GM21529 (cell line): ENCODE measurements around the gene CFAP53.
A peak's percentile ranks its signal among the peaks of the same experiment; 100 is the strongest.

ENCODE experiments used
- ATAC-seq: cut with Tn5 transposase; IDR thresholded peaks from one replicate; pipeline ENCODE4 v1.9.1; 2021; ENCODE audit not compliant: unreplicated experiment

CFAP53 gene

GRCh38 chr18:50287441-50288347, 21.4 kb upstream of the CFAP53 start, which contains the start of gene CXXC1:
Gene CXXC1, minus strand, starts transcription at chr18:50287692. Its CDS starts 103 bp downstream, at chr18:50287589.
- peak; percentile 88 for ATAC-seq

GRCh38 chr18:50287028-50287440, 20.7 kb upstream of the CFAP53 start:
- ATAC-seq, result no peak

GRCh38 chr18:50286391-50287027, 20.2 kb upstream of the CFAP53 start:
- no peak for ATAC-seq

DNA sequence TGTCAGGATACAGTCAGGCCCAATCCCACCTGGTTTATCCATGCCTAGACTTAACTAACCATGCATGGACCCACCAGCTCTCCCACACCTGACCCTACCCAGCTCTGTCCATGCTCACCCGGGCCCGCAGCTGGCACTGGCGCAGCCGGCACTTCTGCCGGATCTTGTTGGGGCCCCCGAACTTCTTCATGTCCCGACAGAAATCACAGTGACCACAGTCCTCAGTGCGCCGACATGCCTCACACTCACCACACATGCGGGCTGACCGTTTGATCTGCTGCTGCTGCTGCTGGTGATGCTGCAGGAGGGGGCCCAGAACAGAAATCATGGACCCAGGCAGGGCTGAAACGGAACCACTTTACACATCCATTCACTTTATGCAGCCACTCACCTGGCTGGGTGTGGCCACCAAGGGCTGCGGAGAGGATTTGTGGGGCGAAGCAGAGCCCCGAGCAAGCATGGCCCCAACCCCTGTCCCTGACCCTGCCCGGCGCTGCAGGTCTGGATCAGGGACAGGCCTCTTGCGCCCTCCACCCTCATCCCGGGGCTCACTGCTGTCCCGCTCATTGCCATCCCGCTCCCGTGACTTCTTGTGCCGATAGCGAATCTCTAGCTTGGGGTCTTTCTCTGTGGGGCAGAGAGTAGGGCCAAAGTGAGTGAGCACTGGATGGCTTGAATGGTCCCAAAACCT, 19.5 kb upstream of the CFAP53 start:
- no peak for ATAC-seq

DNA sequence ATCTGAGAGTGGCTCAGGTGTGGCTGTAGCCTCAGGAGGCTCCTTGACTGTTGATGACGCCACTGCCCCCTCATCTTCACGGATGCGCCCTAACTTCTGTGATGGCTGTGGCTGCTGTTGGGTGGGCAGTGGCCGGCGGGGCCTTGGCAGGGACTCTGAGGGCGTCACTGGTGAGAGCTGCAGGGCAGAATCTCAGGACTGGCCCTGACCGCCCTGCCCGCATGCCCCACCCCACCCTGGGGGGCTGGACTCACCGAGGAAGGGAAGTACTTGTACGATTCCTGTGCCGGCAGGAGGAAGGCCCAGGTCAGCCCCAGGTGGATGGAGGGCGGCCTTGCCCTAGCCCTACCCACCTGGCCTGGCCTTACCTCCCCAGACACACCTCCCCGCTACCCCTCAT, 18.8 kb upstream of the CFAP53 start:
- ATAC-seq, result no peak

DNA sequence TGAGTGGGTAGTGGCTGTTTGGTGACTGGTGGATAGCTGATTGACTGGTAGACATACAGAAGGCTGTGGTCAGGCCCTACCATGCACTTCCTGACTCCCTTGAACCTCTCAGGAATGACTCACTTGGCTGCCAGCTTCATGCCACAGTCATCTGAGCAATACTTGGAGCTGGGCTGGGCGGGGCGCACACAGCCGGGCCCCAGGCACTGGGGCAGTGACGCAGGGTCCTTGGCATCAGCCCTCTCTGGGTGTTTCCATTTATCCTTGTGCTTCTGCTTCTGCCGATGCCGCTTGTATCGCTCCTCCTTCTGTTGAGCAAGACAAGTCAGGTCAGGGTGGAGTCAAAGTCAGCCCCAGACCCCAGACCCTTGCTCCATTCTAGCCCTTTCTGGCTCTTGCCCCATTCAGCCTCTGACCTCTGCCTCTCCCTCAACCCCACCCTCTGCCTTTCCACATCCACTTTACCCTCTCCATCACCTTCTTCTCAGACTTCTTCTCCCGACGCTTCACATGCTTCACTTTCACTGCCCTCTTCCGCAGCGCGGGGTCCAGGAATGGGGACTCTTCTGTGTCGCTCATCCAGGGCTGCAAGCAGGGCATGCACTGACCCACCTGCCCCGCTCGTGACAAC, 18.1 kb upstream of the CFAP53 start:
- no peak for ATAC-seq

- ATAC-seq, result no peak
These were observed 17.3 kb upstream of the CFAP53 start for GRCh38 chr18:50283469-50284209.

- no peak for ATAC-seq
These were observed 16.4 kb upstream of the CFAP53 start for GRCh38 chr18:50282521-50283335.

- no peak for ATAC-seq
These were observed 15.8 kb upstream of the CFAP53 start for GRCh38 chr18:50281972-50282520.

DNA sequence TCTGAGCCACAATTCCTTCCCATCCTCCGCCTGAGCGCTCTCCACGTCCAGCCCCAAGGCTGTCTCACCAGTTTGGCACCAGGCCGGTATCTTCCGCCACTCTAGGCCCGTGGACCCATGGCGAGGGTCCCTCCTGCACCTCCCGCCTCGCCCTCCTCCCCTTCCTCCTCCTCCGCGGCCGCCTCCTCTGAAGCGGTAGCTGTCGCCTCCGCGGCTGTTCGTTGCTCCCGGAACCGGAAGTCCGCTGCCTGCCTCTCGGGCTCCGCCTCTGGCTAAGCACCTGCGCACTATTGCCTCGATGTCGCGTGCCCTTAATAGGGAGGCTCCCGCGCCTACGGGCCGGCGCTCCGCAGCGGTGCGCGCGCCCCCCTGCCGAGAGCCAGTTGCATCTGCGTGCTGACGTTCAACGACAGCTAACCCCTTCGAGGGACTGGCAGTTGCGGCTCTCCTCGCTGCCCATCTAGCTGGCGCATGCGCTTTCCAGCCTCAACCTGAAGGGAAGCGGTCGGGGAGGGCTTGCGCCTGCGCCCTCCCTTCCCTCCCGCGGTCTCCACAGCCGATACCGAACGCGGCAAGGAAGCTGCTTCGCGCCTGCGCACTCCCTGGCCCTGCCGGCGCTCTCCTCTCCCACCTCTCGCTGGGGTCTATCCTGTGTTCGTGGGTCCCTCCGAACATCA, 15.1 kb upstream of the CFAP53 start, which contains the start of gene MBD1:
MBD1 (minus strand) TSS at position 229 of the 677 bp plus-strand sequence. CDS start 1,531 bp downstream, outside the sequence.
- peak; percentile 89 for ATAC-seq

- no peak for ATAC-seq
These were observed 14.5 kb upstream of the CFAP53 start for GRCh38 chr18:50280707-50281294.

DNA sequence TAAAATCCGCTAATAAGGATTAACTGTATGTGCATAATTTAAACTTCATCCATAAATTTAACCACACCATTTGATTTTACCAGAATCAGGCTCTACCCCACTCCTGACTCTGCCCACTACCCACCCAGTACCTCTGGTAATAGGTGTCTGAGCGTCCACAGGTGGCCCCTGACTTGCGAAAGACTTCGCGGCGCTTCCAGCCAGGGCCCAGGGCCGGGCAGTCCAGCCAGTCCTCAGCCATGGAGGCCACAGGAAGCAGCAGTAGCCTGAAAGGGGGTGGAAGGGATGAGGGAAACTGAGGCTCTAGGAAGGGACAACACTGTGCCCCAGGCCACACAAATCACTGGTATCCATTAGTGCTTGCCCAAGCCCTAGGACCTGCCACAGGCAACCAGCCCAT, 13.5 kb upstream of the CFAP53 start:
- no peak for ATAC-seq

GRCh38 chr18:50277942-50278341, 11.6 kb upstream of the CFAP53 start:
- ATAC-seq, result no peak

DNA sequence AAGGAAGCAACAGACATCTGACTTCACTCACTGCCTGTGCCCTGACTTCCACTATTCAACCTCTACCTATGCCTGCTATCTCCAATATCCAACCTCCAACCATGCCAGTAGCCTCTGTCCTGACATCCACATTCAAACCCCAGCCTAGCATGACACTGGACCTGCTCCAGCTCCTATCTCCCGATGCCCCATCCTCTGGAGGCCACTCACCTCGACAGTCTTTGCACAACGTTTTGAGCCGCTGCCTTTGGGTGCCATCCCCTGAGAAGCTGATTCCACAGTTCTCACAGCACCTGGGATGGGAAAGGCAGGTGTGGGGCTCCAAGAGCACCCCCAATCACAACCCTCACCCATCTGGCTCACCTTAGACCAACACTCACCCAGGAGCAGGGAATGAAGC, 10.2 kb upstream of the CFAP53 start:
- ATAC-seq, result no peak

DNA sequence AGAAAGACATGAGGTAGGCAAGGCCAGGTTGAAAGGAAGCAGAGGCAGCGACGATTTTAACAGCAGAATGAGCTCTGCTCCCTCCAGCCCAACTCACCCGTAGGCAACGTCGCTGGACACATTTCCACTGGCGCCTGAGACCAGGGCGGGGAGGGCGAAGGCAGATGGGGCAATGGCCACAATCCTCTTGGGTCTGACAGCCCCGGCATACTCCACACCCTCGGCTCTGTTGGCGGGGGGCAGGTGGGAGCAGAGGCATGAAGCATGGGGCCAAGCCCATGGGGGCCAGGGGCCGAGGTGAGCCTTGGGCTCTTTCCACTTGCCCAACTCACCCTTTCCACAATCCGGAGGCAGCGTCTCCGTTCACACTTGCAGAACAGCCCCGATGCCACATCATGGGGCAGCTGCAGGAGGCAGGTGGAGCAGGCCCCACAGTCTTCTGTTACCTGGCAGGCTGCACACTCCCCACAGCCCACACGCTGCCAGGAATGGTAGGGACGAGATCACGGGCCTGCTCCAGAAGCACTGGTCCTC, 9.3 kb upstream of the CFAP53 start:
- ATAC-seq, result no peak

- ATAC-seq, result no peak
These were observed 8.6 kb upstream of the CFAP53 start for GRCh38 chr18:50274941-50275340.

DNA sequence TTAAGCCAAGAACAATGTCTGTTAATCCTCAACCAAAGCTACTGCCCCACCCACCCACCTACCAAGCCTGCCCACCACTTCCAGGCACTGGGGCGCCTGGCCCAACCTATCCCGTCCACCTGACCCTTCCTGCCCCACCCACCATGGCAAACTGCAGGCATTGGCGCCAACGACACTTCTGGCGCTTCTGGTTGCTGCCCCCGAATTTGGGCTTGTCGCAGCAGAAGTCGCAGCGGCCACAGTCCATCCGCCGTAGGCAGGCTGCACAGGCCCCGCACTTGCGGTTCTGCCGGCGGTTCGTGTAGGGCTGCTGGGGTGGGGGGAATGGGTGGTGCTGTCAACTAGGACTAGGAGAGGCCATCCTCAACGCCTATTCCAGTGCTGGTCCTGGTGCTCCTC, 7.7 kb upstream of the CFAP53 start:
- no peak for ATAC-seq
